GM18858 (cell line): Measurements from ENCODE around the gene BUB3.

Experiments
- ATAC-seq: cut with Tn5 transposase; IDR thresholded peaks from one replicate; pipeline ENCODE4 v1.9.1; 2021; ENCODE audit not compliant: unreplicated experiment

The BUB3 gene, protein sequence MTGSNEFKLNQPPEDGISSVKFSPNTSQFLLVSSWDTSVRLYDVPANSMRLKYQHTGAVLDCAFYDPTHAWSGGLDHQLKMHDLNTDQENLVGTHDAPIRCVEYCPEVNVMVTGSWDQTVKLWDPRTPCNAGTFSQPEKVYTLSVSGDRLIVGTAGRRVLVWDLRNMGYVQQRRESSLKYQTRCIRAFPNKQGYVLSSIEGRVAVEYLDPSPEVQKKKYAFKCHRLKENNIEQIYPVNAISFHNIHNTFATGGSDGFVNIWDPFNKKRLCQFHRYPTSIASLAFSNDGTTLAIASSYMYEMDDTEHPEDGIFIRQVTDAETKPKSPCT

GRCh38 chr10:123154092-123154710 lies at the start of gene BUB3:
BUB3 (plus strand) TSS chr10:123154402; CDS start chr10:123154918, 516 bp downstream.
- ATAC-seq: peak; percentile 84

DNA sequence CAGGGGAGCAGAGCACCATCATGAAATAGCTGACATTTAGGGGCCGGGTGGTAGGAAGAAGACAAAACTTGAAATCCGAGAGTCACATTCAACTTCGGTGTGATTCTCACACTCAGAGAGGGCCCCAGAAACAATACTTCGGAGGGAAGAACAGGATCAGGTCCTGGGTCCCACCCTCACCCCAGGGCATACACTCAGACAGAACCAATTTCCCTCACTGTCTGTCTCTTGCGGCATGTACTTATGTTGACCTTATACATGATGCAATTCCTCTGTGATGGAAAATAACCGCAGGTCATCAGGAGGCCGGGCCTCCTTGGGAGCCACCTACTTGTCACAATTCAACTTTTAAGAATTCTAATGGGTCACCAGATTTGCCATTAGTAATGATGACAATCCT lies 44.7 kb upstream of the BUB3 start:
- no peak for ATAC-seq

DNA sequence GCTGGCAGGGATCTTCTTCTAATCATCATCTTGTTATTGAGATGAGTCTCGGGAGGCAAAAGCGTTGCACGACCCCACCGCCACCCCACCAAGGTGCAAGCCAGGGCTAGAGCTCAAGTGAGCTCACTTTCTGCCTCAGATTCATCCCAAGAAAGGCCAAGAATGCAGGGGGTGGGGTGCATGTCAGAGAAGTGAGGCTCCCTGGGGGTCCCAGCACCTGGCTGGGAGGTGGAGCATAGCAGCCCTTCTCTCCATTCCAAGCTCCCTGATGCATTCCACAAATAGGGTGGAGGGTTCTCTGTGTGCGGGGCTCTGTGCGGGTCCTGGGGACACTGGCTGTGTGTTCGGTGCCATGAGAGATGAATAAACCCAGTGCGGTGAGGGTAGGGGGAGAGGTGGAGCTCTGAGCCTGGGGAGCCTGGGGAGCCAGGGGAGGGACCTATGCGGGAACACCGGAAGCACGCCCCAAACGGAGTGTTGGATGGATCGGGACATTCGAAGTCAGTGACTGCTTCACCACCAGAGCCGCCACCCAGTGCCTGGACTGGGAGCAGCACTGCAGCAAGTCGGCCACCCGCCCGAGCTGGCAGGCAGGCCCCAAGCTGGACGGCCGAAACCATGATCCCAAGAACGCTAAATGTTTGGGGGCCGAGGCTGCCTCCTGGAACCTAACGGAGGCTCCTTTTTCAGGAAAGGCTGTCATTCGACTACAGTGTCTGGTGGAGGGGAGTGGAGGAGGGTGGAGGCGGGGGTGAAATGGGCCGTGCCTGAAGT lies 36.4 kb upstream of the BUB3 start:
- no peak for ATAC-seq

DNA sequence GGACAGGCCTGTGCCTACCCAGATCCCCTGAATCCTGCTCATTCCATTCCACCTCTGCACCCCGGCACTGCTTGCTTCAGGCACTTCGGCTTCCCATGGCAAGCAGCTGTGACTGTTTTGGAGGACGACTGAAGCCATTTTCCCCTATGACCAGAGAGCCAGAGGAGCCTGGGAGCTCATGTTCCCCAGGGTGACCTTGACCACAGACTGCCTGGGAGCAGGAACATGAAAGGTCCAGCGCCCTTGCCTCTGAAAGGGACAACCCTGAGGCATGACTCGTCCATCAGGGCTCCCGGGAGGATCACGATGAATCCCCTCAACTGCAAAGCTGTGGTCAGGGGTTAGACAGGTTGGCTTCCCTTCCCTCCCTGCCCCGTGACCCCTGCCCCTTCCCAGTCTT lies 35.1 kb upstream of the BUB3 start:
- ATAC-seq: no peak

GRCh38 chr10:123126246-123126645 lies 28.0 kb upstream of the BUB3 start:
- no peak for ATAC-seq

GRCh38 chr10:123129618-123130271 lies 24.5 kb upstream of the BUB3 start:
- ATAC-seq: no peak

DNA sequence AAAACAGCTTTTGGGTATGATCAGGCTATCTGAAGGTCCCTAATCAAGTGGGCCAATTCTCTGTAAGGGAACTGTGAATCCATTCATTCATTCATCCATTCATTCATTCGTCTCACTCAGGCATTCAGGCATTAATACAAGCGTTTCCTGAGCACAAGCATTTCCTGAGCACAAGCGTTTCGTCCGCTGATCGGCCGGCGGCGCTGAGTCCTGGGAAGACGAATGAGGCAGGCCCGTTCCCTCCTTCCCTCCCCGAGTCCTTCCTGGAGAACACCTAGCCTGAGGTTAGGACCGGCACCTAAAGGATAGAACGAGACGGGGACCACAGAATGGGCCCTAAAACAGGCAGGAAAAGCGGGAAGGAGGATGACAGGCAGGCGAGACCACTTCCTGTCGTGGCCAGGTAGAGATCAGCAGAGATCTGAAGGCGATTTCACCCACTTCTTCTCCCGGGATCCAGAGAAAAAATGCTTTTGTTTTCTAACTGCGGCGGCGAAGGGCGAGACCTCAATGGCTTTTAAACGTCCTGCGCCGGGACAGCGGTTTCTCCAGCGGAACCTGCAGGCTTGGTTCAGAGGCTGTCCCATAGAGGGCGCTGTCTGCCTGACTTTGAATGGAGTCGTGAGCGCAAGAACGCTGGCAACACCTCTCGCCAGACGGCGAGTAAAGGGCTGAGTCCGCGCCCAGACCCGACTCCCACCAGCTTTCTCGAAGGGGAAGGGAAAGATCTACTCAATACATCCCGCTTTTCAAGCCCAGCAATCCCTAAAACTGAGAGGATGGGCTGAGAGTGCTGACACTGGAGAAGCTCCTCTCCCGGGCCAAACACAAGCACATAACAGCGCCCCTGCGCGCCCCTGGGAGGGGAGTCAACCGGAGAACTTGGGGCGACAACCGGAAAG lies 21.4 kb upstream of the BUB3 start:
- ATAC-seq: peak; percentile 51

DNA sequence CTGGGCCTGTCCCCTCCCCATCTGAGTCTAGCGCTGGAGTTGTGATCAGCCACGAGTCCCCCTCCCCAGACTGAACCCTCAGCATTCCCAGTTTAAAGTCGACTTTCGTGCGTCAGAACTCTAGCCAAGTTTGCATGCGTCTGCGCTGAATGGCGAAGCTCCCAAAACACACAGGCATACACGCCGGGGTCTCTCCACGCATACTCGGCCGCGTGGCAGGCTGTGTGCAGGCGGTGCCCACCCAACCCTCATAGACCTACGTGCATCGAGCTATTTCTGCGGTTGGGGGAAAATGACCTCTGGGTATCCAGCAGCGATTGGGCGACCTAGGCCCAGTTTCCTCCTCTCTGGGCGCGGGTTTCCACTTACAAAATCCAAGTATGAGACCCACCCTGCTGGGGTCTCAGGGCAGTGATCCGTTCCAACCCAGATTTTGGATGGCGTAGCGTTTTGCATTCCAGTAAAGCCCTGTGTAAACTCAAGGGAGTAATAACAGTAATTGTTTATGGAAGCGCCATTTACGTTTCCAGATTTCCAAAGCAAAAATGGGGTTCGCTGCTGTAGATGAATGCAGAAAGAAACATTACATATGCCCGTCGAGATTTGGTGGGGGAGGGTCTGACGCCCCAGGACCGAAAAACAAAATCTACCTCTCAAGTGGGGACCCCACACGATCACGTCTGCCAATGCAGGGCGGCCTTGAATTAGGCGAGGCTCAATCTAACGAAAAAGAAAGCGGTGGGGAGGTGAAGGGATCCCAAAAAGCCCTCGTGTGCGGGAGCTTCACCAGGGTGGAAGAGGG lies 20.5 kb upstream of the BUB3 start:
- no peak for ATAC-seq

DNA sequence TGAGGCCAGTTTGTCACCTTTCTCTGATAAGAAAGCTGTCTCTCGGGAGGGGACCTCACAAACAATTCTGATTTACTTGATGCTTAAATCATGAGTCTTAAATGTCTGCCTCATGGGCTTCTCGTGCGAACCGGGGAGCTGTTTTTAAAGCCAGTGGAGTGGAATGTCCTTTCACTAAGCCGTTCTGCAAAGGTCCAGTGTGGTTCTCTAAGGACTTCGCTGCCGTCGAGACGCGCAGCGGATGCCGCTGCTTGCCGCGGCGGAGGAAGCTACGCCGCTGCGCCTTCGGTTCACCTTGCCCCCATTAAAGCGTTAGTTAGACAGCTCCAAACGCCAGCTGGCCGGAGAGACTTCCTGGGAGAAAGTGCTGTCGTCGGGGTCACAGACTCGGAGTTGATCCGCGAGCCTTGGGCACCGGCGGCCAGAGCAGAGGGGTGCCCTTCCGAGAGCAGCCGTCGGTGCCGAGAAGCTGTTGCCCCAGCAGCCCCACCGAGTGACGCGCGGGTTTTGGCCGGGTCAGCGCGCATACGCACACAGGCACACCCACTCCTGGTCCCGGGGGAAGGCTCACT lies 19.8 kb upstream of the BUB3 start:
- no peak for ATAC-seq

GRCh38 chr10:123134915-123135414 lies 19.2 kb upstream of the BUB3 start:
- no peak for ATAC-seq

DNA sequence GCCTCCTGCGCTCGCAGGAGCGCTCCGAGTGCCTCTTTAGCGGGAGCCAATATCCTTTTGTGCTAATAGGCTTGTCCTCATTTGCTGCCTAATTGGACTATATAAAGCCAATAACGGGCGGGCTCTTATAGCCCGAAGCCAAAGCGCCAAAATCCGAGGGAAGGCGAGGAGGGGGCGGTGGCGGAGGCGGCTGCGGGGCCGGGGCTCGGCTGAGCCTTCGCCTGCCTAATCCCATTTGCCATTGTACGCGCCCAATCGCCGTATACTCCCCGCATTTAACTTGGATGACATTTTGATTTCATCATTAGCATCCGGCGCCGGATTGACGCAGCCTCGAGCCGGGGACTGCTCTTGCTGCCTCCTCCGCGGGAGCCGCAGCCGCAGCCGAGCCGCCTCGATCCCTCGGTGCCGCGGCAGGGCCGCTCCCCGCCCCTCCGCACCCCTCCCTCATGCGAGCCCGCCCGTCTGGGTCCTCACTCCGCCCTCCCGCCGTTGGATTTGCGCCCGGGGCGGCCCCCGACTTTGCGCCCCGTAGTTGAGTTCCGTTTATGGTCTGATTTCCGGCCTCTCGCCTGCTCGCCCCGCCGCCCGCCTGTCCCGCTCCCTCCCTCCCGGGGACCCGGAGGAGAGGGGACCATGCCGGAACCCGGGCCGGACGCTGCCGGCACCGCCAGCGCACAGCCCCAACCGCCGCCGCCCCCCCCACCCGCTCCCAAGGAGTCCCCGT lies 18.6 kb upstream of the BUB3 start, which contains the start of gene HMX3:
Gene HMX3 (plus strand): TSS at position 556 of the 727 bp plus-strand sequence. CDS start 81 bp downstream, at position 637.
- ATAC-seq: no peak

DNA sequence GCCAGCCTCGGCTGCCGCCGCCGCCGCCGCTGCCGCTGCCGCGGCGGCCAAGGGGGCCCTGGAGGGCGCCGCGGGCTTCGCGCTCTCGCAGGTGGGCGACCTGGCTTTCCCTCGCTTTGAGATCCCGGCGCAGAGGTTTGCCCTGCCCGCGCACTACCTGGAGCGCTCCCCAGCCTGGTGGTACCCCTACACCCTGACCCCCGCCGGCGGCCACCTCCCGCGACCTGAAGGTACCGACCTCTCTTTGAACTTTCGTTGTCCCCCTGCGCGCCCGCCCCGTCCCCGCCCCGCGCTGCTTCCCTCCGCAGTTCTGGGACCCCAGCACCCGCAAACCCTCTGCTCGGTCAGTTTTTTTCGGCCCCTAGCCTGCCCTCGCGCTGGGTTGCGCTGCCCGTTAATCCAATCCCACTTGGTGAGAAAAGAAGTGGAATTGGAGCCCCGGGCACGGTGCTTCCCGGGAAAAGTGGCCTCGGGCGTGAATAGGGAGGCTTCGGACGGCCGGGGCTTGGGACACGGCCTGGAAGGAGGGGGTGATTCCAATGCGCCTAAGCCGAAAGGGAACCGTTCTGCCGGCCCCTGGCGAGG lies 17.9 kb upstream of the BUB3 start:
- no peak for ATAC-seq

DNA sequence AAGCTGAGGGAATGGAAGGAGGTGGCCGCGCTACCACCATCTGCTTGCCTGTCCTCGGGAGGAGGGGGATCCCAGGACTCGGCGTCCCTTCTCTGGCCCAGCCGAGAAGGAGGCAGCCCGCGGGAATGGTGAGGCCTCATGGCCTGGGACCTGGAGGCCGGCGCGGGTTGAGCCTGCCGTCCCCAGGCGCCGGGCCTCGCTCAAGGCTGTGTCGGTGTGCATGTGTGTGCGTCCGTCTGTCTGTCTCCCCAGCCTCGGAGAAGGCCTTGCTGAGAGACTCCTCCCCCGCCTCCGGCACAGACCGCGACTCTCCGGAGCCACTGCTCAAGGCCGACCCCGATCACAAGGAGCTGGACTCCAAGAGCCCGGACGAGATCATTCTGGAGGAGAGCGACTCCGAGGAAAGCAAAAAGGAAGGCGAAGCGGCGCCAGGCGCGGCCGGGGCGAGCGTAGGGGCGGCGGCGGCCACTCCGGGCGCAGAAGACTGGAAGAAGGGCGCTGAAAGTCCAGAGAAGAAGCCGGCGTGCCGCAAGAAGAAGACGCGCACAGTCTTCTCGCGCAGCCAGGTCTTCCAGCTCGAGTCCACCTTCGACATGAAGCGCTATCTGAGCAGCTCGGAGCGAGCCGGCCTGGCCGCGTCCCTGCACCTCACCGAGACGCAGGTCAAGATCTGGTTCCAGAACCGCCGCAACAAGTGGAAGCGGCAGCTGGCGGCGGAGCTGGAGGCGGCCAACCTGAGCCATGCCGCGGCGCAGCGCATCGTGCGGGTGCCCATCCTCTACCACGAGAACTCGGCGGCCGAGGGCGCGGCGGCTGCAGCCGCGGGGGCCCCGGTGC lies 17.2 kb upstream of the BUB3 start:
- ATAC-seq: no peak

DNA sequence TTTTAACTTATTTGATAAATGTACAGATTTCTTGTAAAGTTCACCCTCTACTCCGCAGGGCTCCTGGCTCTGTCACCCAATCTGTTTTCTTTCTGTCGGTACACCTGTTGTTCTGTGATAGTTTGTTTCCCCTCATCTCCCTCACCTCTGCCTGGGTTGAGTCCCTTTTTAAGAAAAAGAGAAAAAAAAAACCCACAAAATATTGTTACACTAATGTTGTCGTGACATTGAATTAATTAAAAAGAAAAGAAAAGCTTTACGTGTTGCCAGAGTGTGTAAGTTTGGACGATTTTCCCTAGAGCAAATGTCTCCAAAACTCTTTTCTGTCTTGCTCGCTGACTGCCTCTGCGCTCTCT lies 15.1 kb upstream of the BUB3 start:
- ATAC-seq: no peak

DNA sequence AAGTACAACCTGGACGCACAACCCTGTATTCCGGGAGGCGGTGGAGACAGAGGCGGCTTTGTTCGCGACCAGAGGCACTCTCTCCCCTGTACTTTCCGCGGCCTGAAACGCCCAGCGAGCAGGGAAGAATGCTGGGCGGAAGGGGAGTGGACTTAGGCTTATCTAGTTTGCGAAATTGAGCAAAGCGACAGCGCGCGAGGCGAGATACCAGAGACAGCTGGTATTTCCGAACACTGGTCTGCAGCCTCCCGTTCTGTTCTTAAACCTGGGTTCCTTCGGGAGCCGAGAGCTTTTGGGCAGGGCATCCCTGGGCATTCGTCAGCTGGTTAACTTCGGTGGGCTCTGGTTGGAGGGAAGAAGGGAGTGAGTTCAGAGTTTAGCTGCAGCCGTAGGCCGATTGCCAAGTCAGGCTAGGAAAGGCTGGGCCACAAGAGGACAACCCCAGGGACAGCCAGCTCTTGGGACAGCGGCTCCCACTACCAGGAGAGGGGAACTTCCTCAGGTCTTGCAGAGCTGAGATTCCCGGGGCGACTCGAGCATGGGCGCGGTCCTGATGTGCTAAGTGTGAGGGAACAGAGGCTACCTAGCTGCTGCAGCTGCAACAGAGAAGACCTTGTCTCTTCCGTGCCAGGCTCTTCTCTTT lies 14.6 kb upstream of the BUB3 start:
- no peak for ATAC-seq

DNA sequence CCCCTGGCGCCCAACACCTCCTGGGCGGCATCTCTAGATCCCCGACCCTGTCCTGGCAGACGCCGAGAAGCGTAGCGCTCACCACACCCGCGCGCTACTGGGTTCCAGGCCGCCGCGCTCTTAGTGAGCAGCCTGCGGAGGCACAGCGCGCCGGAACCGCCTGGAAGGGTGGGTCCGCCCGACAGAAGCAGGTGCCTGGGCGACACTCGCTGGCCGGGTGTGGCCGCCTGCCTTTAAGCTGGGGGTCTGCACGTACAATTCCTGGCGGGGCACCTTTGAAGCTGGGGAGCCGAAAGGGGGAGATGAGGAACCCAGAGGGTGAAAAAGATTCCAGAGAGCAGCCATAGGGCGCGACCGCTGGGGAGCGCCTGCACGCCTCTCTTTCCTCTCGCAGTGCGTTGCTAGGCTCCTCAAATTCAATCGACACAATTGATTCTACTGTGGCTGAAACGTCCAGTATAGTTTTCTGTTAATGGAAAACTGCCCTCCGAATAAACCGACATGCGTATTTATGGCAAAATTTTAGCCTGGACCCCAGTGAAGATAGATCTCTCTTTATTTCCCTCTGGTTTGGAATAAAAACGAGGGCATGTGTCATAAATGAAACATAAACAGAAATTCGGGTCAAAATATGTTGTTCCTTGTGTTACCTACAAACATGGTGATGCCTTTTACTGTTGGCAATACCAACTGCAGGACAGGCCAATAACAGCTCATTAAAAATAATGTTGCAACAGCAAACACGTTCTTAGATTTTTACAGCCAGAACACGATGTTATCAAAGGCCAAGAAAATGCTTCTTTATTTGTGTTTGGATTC lies 13.8 kb upstream of the BUB3 start:
- no peak for ATAC-seq
